ENCODE results near the gene PHLDA2.

GRCh38 chr11:2927851-2928604 is 1.2 kb downstream of the PHLDA2 start:
- no peak for TF ChIP-seq POLR2A (IDR thresholded peaks at IDR 0.05)
- no peak for TF ChIP-seq CTCF (IDR thresholded peaks at IDR 0.05)

Data from suprapubic skin (tissue), 3 donors.